CD4-positive, alpha-beta T cell treated with Interleukin-21 for 1 hour (primary cell): Measurements from ENCODE around the gene JPH3.
A peak's percentile ranks its signal among the peaks of the same experiment; 100 is the strongest.
"Not testable (repeated sequence)": the region's sequence is repeated elsewhere in the genome, so short reads cannot be mapped to it uniquely, and the experiment has no call there.

ENCODE experiments used
- DNase-seq: peaks from one replicate; pipeline ENCODE4 v3.0.0-alpha.2; 2020

Gene JPH3

GRCh38 chr16:87701078-87701460, 98.8 kb downstream of the JPH3 start:
- DNase-seq, result no peak

- no peak for DNase-seq
Observed at GRCh38 chr16:87701505-87701921, 99.2 kb downstream of the JPH3 start.

DNA sequence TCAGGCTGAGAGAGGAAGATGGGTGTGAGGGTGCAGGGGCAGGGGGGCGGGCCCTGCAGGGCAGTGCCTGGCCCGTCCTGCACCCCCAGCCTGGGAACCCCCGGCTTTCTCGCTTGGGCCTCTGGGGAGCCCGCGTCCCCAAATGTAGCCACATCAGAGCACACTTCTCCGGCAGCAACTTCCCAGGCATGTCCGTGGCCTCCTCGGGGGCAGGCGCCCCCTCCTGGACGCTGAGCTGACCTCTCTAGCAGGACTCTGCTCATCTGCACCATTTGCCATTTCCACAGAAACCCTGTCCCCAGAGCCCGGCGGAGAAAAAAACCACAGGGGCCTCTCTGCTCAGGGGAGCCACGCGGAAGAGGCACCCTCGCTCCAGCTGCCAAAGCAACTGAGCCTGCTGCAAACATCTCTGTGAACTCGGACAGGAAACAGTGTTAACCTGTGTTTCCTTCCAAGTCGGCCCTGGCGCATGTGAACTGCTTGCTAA, 100.1 kb downstream of the JPH3 start:
- DNase-seq, result peak; percentile 37

- no peak for DNase-seq
Observed at GRCh38 chr16:87703071-87703470, 100.8 kb downstream of the JPH3 start.

DNA sequence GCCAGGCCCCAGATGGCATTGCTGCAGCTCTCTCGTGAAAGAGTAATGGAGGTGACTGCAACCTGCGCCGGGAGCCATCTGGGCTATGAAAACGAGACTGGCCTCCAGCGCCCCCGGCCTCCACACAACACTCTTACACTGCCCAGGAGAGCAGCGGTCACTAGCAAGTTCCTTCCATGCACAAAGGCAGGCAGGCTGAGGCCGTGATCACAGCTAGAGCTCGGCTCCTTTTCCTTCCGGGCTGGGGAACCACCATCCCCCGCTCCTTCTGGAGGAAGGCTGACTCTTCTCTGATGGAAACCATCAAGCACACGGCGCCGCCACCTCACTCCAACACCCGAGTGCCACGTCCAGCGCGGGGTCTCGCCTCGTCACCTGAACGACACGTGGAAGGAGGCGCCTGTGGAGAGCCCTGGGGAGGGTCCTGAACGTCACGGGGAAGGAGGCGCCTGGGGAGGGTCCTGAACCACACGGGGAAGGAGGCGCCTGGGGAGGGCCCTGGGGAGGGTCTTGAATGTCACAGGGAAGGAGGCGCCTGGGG, 101.6 kb downstream of the JPH3 start:
- DNase-seq, result no peak

GRCh38 chr16:87704754-87705353, 102.5 kb downstream of the JPH3 start:
- DNase-seq, result no peak

DNA sequence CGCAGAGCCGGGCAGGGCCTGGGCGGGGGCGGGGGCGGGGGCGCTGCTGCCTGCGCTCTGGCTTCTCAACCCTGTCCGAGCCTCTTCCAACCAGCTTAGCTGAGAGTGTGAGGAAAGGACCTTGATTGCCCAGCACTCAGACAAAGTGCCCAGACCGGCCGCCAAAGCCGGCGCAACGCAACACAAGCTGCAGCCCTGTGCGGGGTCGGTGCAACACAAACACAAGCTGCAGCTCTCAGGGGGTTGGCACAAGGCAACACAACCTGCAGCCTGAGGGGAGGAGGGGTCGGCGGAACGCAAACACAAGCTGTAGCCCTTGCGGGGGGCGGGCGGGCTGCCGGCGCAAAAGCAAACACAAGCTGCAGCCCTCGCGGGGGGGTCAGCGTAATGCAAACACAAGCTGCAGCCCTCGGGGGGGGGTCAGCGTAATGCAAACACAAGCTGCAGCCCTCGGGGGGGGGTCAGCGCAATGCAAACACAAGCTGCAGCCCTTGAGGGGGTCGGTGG, 103.5 kb downstream of the JPH3 start:
- no peak for DNase-seq

DNA sequence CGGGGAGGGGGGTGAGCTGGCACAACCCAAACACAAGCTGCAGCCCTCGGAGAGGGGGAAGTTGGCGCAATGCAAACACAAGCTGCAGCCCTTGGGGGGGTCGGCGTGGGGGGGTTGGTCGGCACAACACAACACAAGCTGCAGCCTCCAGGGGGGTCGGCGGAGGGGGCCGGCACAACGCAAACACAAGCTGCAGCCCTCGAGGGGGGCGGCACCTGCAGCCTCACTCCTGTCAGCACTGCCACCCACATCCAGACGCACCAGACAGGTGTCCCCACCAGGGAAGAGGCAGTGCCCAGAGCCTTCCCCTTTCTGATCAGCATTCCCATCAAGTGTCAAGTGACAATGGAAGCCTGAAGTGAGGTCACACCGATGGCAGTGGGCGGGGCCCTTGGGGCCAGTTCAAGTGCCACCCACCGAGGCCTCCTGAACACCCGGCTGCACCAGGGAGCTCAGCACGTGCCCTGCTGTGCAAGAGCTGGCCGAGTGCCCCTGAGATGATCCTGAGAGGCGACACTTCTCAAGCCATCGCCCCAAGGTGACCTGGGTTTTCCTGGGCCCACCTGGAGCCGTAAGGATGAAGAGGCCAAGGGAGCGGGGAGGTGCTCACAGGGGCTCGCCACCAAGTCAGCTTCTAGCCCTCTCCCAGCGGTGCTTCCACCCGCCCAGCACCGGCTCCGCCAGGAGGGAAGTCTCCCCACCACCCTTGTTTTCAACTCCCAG, 104.1 kb downstream of the JPH3 start:
- no peak for DNase-seq

- DNase-seq, result no peak
Observed at GRCh38 chr16:87707097-87707496, 104.8 kb downstream of the JPH3 start.

GRCh38 chr16:87707714-87708580, 105.6 kb downstream of the JPH3 start:
- no peak for DNase-seq

DNA sequence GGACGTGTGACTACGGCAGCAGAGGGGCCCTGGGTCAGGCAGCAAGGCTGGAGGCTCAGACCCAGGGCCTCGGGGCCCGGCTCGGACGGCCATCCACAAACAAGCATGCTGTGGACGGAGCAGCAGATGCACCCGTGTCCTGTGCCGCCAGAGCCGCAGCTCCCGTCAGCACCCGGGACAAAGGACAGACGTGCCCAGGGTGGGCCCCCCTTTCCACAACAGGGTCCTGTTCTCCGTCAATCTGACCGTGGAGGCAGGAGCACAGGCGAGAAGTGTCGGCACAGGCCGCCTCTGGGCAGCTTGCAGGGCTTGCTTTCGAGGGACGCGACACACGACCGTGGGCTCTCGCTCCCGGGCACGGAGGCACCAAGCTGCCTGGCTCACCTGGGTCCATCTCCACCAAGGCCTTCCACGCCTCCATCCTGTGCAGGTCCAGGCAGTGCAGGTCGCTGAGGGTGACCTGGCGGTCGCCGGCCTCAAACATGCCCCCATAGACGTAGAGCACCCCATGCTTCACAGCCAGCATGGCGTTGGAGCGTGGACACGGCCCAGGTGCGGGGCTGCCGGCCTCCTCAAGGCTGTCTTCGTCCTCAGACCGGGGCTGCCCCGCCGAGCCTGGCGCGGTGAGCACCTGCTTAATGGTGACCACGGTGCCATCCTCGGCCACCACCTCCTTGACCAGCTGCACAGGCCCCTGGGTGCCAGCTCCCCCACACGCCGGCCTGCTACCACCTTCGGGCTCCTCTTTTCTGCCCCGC, 106.8 kb downstream of the JPH3 start:
- no peak for DNase-seq

DNA sequence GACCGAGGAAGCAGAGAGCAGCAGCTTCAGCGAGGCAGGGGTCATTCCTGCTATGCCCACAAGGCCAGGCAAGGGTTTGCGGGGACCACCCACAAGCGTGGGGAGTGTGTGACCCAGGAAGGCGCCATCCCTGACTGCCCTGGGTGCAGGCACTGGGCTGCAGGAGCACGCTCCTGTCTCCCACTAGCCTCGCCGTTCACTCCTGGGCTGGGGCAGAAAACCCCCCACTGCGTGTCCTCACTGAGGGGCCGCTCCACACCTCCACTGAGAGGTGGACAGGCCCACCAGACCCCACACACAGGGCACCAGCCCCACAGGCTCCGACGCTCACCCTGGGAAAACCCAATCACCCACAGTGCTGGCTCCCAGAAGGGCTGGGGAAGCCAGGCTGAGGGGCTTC, 107.4 kb downstream of the JPH3 start:
- DNase-seq, result no peak

DNA sequence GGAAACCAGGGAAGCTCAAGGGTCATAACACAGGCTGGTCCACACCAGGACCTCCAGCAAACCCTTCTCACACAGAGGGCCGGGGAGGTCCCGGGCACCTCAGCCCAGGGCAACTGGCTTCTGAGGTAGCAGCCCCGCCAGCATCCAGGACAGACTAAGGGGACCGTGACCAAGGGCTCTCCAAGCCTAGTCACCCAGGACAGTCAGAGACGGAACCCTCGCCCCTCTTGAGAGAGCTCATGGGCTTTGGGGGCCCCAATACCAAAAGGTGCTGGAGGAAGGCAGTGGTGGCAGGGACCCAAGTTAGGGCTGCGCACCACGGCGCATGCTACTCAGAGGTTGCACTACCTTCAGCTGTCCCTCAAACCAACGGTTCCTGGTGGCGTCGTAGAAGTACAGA, 108.6 kb downstream of the JPH3 start:
- DNase-seq, result no peak

GRCh38 chr16:87712184-87712762, 110.0 kb downstream of the JPH3 start:
- DNase-seq, result no peak

DNA sequence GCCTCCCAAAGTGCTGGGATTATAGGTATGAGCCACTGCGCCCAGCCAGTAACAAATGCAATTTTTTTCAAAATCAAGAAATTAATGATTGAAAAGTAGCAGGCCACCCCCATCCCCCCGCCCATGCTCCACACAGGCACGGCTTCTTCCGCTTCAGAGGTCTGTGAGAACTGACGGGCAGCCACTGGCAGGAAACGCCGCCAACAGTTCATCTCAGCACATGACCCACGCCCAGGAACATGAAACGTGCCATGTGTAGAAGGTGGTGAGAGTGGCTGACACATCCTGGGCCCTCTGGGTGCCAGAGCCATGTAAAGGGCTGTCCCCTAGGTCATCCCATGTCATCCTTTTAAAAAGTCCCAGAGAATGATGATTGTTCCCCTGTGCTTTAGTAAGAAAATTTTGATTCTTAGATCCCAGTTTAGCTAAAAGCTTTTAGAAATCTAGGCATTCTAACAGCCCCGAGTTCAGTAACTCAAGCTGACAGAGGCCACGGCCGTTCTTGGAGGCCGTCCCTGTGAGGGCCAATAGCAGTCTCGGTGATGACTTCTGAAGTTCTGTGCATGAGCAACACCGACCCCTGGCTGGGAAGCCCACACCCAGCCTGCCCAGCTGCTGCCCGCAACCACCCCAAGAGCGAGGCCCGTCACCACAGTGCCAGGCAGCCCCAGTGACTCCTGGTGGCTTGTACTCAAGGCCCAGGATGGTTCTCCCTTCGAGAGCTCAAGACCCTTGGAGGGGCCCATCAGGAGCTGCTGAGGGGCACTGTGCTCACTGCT, 111.3 kb downstream of the JPH3 start:
- peak; percentile 70 for DNase-seq

- no peak for DNase-seq
Observed at GRCh38 chr16:87715231-87715630, 112.9 kb downstream of the JPH3 start.

DNA sequence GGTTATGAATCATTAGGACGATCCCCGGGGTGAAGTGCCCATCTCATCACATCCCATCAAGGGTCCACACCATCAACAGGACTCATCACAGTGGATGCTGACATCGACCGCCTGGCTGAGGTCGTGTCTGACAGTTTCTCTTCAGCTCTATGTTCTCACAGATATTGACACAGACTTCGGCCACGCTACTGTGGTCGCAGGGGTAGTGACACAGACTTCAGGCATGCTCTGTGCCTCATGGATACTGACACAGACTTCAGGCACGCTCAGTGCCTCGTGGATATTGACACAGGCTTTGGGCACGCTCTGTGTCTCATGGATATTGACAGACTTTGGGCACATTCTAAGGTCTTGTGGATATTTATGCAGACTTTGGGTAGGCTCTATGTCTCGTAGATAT, 113.3 kb downstream of the JPH3 start:
- no peak for DNase-seq

- DNase-seq, result not testable (repeated sequence)
Observed at GRCh38 chr16:87718831-87719230, 116.5 kb downstream of the JPH3 start.

DNA sequence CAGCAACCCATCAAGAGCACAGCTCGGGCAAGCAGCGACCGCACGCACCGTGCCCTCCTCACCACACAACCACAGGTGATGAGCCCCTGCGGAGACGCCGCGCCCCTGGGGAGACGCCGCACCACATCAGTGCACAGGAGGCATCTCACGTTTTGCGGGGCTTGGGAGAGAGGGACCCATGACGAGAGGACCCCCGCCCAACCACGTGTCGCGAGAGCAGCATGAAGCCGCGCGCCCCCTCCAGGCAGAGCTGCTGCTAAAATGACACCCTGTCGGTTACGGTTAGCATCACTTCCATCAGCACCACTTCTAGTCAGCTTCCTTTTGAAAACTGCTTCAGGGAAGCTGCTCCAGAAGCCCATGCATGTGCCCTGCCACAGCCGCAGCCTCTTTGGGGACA, 118.1 kb downstream of the JPH3 start:
- DNase-seq, result no peak

DNA sequence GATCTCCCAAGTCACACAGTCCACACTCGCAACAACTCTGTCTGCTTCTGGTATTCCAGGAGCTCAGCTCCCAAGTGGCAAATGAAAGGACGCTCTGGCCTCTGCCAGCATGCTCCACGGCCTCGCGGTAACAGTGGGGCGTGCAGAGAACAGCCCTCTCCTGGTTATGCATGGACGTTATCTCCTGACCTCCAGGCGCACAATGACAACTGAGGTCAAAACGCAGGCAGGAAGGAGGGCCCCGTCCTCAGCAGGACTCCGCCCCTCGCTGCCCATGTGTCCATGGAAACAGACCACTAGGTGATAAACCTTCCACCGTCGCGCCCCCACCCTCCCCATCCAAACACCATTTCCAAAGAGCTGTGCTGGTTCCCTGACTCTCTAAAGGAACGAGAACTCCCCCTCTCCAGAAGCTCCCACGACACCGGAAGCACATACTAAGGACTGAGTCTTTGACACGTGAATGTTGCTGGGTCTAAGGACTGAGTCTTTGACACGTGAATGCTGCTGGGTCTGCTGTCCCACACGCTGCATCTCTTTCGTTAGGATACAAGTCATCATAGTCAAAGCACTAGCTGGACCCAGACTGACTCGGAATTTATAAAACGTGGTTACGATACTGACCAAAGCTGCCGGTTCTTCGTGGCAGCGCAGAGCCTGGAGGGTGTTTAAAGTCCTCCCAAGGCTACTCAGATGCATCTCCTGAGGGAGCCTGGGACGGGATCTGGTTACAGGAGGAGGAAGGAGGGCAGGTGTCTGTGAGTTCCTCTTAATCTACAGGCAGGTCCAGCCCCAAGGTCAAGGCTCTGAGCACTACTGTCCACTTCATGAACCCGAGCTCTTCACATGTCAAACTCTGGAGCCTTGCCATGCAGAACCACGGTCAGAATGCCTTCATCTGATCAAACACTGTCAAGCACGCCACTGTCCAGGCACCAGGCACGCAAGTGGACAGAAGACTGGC, 119.6 kb downstream of the JPH3 start:
- DNase-seq, result no peak
